22Rv1 (cell line): ENCODE results near the gene CDC20.

Experiments used
- ZFX ChIP-seq: fragments of 450-650 bp; IDR thresholded peaks from 2 replicates; pipeline ENCODE4 v1.6.1; 2017; ENCODE audit warnings: antibody characterized with exemption, borderline replicate concordance
- TF ChIP-seq, protein P1 (sequence below): fragments of 450-650 bp; IDR thresholded peaks from 2 replicates; pipeline ENCODE4 v1.5.1; 2017; ENCODE audit warnings: mild to moderate bottlenecking

DNA sequence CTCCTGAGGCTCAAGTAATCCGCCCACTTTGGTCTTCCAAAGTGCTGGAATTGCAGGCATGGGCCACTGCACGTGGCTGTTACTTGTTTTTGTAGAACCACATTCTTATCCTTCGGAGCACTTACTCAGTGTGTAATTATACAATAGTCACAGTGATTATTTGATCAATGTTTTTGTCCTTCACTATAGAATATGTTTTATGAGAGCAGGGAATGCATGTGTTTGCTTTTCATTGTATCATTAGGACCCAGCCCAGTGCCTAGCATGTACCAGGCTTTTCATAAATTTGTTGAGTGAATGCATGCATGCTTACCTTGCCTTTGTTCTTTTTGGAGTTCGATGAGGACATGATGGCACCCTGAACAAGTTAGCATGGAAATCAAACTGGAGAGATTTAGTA lies 36.7 kb downstream of the CDC20 start:
- TF ChIP-seq, protein P1, sequence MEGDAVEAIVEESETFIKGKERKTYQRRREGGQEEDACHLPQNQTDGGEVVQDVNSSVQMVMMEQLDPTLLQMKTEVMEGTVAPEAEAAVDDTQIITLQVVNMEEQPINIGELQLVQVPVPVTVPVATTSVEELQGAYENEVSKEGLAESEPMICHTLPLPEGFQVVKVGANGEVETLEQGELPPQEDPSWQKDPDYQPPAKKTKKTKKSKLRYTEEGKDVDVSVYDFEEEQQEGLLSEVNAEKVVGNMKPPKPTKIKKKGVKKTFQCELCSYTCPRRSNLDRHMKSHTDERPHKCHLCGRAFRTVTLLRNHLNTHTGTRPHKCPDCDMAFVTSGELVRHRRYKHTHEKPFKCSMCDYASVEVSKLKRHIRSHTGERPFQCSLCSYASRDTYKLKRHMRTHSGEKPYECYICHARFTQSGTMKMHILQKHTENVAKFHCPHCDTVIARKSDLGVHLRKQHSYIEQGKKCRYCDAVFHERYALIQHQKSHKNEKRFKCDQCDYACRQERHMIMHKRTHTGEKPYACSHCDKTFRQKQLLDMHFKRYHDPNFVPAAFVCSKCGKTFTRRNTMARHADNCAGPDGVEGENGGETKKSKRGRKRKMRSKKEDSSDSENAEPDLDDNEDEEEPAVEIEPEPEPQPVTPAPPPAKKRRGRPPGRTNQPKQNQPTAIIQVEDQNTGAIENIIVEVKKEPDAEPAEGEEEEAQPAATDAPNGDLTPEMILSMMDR, result no peak
- no peak for TF ChIP-seq ZFX
